A673 (cell line): ENCODE data around the gene LYPD8.

Experiments used
- CTCF ChIP-seq: fragments of 300-800, 200-600 bp; sonication (generic); conservative IDR thresholded peaks from 2 replicates; pipeline ENCODE4 v1.5.1; 2017; ENCODE audit warnings: low read depth, mild to moderate bottlenecking, antibody characterized with exemption, low read length, moderate library complexity, mixed read lengths
- EZH2 ChIP-seq: fragments of 200-600 bp; sonication (generic); IDR thresholded peaks from 2 replicates; pipeline ENCODE4 v1.6.1; 2017; ENCODE audit warnings: borderline replicate concordance, low read depth, mild to moderate bottlenecking, mixed read lengths, antibody characterized with exemption, low read length; ENCODE audit not compliant: poor library complexity, severe bottlenecking

GRCh38 chr1:248787430-248787829 is 31.9 kb upstream of the LYPD8 start:
- TF ChIP-seq CTCF (no peak), EZH2 (no peak)
